ENCODE data around the gene HORMAD1.

Gene HORMAD1

GRCh38 chr1:150749720-150750311 is 29.1 kb upstream of the HORMAD1 start:
- Histone ChIP-seq H3K4me2 (ENCODE audit: insufficient read depth, low read length) (no peak overlapping the region), H3K4me1 (ENCODE audit: insufficient read depth, low read length) (no peaks in the 10 kb centered on the region), H3K79me2 (ENCODE audit: insufficient read depth, low read length) (no peaks in the 10 kb centered on the region), H2AFZ (ENCODE audit: low read depth, low read length) (no peak overlapping the region), H3K9ac (ENCODE audit: low read depth, low read length) (no peak overlapping the region), H3K4me3 (ENCODE audit: low read depth in 1 of 2, low read length in 2 of 2) (no peak overlapping the region), H3K27me3 (ENCODE audit: insufficient read depth, low read length, poor library complexity) (no peaks in the 10 kb centered on the region), H4K20me1 (ENCODE audit: insufficient read depth, low read length) (no peaks in the 10 kb centered on the region), H3K9me3 (ENCODE audit: insufficient read depth, low read length, severe bottlenecking) (no peaks in the 10 kb centered on the region), H3K36me3 (ENCODE audit: insufficient read depth, low read length) (no peaks in the 10 kb centered on the region), H3K27ac (ENCODE audit: low read length) (no peak overlapping the region)
- ATAC-seq (ENCODE audit: insufficient read depth, low read depth) (no peak), DNase-seq (no peak)
- no peak for TF ChIP-seq EZH2 (IDR thresholded peaks at IDR 0.05; ENCODE audit: borderline replicate concordance, low read depth, low read length, severe bottlenecking)

GRCh38 chr1:150748878-150749719 is 28.4 kb upstream of the HORMAD1 start:
- DNase-seq = no peak
- no peaks in the 10 kb centered on the region for H3K36me3 ChIP-seq (ENCODE audit: insufficient read depth, low read length)
- no peak overlapping the region for H3K4me2 ChIP-seq (ENCODE audit: insufficient read depth, low read length)
- TF ChIP-seq EZH2 (IDR thresholded peaks at IDR 0.05; ENCODE audit: borderline replicate concordance, low read depth, low read length, severe bottlenecking) = no peak
- TF ChIP-seq, protein P1, sequence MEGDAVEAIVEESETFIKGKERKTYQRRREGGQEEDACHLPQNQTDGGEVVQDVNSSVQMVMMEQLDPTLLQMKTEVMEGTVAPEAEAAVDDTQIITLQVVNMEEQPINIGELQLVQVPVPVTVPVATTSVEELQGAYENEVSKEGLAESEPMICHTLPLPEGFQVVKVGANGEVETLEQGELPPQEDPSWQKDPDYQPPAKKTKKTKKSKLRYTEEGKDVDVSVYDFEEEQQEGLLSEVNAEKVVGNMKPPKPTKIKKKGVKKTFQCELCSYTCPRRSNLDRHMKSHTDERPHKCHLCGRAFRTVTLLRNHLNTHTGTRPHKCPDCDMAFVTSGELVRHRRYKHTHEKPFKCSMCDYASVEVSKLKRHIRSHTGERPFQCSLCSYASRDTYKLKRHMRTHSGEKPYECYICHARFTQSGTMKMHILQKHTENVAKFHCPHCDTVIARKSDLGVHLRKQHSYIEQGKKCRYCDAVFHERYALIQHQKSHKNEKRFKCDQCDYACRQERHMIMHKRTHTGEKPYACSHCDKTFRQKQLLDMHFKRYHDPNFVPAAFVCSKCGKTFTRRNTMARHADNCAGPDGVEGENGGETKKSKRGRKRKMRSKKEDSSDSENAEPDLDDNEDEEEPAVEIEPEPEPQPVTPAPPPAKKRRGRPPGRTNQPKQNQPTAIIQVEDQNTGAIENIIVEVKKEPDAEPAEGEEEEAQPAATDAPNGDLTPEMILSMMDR (IDR thresholded peaks at IDR 0.05; ENCODE audit: borderline replicate concordance, extremely low read depth, low read length, poor library complexity, severe bottlenecking) = no peak
- no peak overlapping the region for H3K27ac ChIP-seq (ENCODE audit: low read length)
- H3K79me2 ChIP-seq (ENCODE audit: insufficient read depth, low read length) = no peaks in the 10 kb centered on the region
- no peaks in the 10 kb centered on the region for H3K27me3 ChIP-seq (ENCODE audit: insufficient read depth, low read length, poor library complexity)
- no peak overlapping the region for H3K9ac ChIP-seq (ENCODE audit: low read depth, low read length)
- no peaks in the 10 kb centered on the region for H4K20me1 ChIP-seq (ENCODE audit: insufficient read depth, low read length)
- H2AFZ ChIP-seq (ENCODE audit: low read depth, low read length) = no peak overlapping the region
- H3K4me1 ChIP-seq (ENCODE audit: insufficient read depth, low read length) = no peaks in the 10 kb centered on the region
- ATAC-seq (ENCODE audit: insufficient read depth, low read depth) = no peak
- H3K9me3 ChIP-seq (ENCODE audit: insufficient read depth, low read length, severe bottlenecking) = no peaks in the 10 kb centered on the region
- H3K4me3 ChIP-seq (ENCODE audit: low read depth in 1 of 2, low read length in 2 of 2) = no peak overlapping the region

DNA sequence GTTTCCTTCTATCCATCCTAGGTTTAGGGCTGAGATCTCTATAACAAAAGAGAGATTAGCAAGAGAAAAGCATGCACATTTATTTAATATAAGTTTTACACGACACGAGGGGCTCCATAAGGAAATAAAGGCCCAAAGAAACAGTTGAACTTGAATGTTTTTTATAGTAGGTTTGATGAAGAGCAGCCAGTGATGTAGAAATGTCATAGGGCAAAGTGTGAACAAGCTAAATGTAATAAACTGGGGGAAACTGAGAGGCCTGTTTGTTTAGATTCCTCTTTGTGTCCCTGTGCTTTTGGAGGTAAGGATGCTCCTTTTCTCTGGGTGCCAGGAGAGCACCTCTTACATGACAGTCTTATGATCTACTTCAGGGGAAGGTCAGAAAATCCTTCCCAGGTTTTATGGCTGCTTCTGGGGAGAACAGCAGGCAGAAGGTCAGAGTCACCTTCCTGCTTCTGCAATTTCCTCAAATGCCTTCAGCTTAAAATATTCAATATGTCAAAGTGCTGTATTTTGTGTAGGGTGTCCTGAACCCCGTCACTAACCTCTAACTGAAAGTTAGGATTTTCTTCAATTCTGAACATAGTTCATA is 9.5 kb upstream of the HORMAD1 start:
- no peak for ATAC-seq (ENCODE audit: insufficient read depth, low read depth)
- no peak overlapping the region for H3K9ac ChIP-seq (ENCODE audit: low read depth, low read length)
- H3K4me2 ChIP-seq (ENCODE audit: insufficient read depth, low read length) = no peak overlapping the region
- H3K27ac ChIP-seq (ENCODE audit: low read length) = no peak overlapping the region
- no peak overlapping the region for H3K4me3 ChIP-seq (ENCODE audit: low read depth in 1 of 2, low read length in 2 of 2)
- no peaks in the 10 kb centered on the region for H4K20me1 ChIP-seq (ENCODE audit: insufficient read depth, low read length)
- H3K36me3 ChIP-seq (ENCODE audit: insufficient read depth, low read length) = no peaks in the 10 kb centered on the region
- H3K79me2 ChIP-seq (ENCODE audit: insufficient read depth, low read length) = no peaks in the 10 kb centered on the region
- H3K9me3 ChIP-seq (ENCODE audit: insufficient read depth, low read length, severe bottlenecking) = no peaks in the 10 kb centered on the region
- no peak overlapping the region for H2AFZ ChIP-seq (ENCODE audit: low read depth, low read length)
- no peaks in the 10 kb centered on the region for H3K4me1 ChIP-seq (ENCODE audit: insufficient read depth, low read length)
- DNase-seq = no peak
- H3K27me3 ChIP-seq (ENCODE audit: insufficient read depth, low read length, poor library complexity) = no peaks in the 10 kb centered on the region
- no peak for TF ChIP-seq EZH2 (IDR thresholded peaks at IDR 0.05; ENCODE audit: borderline replicate concordance, low read depth, low read length, severe bottlenecking)
- TF ChIP-seq, protein P1 (IDR thresholded peaks at IDR 0.05; ENCODE audit: borderline replicate concordance, extremely low read depth, low read length, poor library complexity, severe bottlenecking) = no peak

GRCh38 chr1:150724336-150724735 is 3.6 kb upstream of the HORMAD1 start:
- no peak for ATAC-seq (ENCODE audit: insufficient read depth, low read depth)
- Histone ChIP-seq H3K4me2 (ENCODE audit: insufficient read depth, low read length) (no peak overlapping the region), H3K4me3 (ENCODE audit: low read depth in 1 of 2, low read length in 2 of 2) (no peak overlapping the region), H4K20me1 (ENCODE audit: insufficient read depth, low read length) (no peaks in the 10 kb centered on the region), H3K4me1 (ENCODE audit: insufficient read depth, low read length) (no peaks in the 10 kb centered on the region), H3K27me3 (ENCODE audit: insufficient read depth, low read length, poor library complexity) (no peaks in the 10 kb centered on the region), H3K36me3 (ENCODE audit: insufficient read depth, low read length) (no peaks in the 10 kb centered on the region), H3K79me2 (ENCODE audit: insufficient read depth, low read length) (no peaks in the 10 kb centered on the region), H2AFZ (ENCODE audit: low read depth, low read length) (no peak overlapping the region), H3K27ac (ENCODE audit: low read length) (no peak overlapping the region), H3K9me3 (ENCODE audit: insufficient read depth, low read length, severe bottlenecking) (no peaks in the 10 kb centered on the region), H3K9ac (ENCODE audit: low read depth, low read length) (no peak overlapping the region)
- TF ChIP-seq, protein P1 (IDR thresholded peaks at IDR 0.05; ENCODE audit: borderline replicate concordance, extremely low read depth, low read length, poor library complexity, severe bottlenecking) = no peak
- no peak for DNase-seq
